ENCODE results near the gene SIPA1L3. TPM values are rescaled to one million over a fixed set of nuclear protein-coding genes. Genes with fewer than 3 reads are reported as not detected.

The SIPA1L3 gene
- total RNA-seq, 3 donors from 2014 or later: 9.6 to 29.8 (median 28.5) TPM

- Histone ChIP-seq H3K36me3 (no peaks in the 10 kb centered on the region), H3K27ac (no peak overlapping the region), H3K4me1 (no peaks in the 10 kb centered on the region), H3K9me3 (no peaks in the 10 kb centered on the region), H3K27me3 (no peaks in the 10 kb centered on the region), H3K4me3 (no peak overlapping the region)
- no peak for DNase-seq (ENCODE audit: low spot score in 2 of 2)
- TF ChIP-seq POLR2AphosphoS5 (IDR thresholded peaks at IDR 0.05) (no peak), POLR2A (IDR thresholded peaks at IDR 0.05) (no peak)
- intact Hi-C loops (cut with DNase I; ENCODE audit: low total_unique reads): no loop called here
These were observed 135.1 kb downstream of the SIPA1L3 start for GRCh38 chr19:38042132-38042531.

GRCh38 chr19:38043649-38044144 is 136.7 kb downstream of the SIPA1L3 start:
- H3K9me3 ChIP-seq: no peaks in the 10 kb centered on the region
- H3K27me3 ChIP-seq: no peaks in the 10 kb centered on the region
- H3K27ac ChIP-seq: no peak overlapping the region
- H3K4me1 ChIP-seq: no peaks in the 10 kb centered on the region
- H3K4me3 ChIP-seq: no peak overlapping the region
- no peaks in the 10 kb centered on the region for H3K36me3 ChIP-seq
- intact Hi-C loops (cut with DNase I; ENCODE audit: low total_unique reads): no loop called here
- DNase-seq (ENCODE audit: low spot score in 2 of 2): no peak
- no peak for TF ChIP-seq POLR2A (IDR thresholded peaks at IDR 0.05)
- no peak for TF ChIP-seq POLR2AphosphoS5 (IDR thresholded peaks at IDR 0.05)
- TF ChIP-seq CTCF (IDR thresholded peaks at IDR 0.05): no peak

DNA sequence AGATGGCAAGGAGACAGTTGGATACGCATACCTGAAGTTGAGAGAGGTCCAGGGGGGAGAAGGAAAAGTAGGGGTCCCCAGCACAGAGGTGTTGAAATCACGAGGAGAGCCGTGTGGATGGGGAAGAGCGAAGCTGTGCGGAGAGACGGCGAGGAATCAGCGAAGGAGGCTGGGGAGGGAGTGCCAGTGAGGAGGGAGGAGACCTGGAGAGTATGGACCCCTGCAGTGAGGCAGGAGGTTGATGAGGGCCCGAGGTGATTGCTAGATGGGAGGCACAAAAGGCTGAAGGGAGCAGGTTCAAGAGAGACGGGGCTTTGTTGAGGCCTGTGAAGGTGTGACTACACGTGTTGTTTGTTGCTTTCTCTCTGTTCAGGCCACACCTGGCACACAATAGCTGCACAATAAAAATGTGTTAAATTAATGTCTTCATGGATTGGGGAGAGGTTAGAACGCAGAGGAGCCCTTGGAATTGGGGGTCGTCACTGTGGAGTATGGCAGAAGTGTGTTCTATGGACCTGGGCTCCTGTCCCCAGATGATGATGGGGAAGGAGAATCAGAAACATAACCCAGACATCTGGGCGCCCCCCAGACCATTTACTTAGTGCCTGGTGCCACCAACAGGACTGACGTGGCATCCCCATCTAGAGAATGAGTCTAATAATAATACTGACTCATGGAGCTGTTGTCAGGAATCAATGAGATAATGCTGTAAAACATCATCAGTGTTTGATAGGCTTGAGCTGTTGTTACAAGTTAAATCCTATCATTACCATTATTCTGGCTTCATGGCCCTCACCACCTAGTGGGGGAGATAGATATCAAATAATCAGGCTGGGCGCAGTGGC is 137.5 kb downstream of the SIPA1L3 start:
- DNase-seq (ENCODE audit: low spot score in 2 of 2): no peak
- Histone ChIP-seq H3K9me3 (no peaks in the 10 kb centered on the region), H3K4me1 (no peaks in the 10 kb centered on the region), H3K27ac (no peak overlapping the region), H3K27me3 (no peaks in the 10 kb centered on the region), H3K4me3 (no peak overlapping the region), H3K36me3 (no peaks in the 10 kb centered on the region)
- intact Hi-C loops (cut with DNase I; ENCODE audit: low total_unique reads): no loop called here
- TF ChIP-seq CTCF (IDR thresholded peaks at IDR 0.05) (no peak), POLR2A (IDR thresholded peaks at IDR 0.05) (no peak), POLR2AphosphoS5 (IDR thresholded peaks at IDR 0.05) (no peak)

DNA sequence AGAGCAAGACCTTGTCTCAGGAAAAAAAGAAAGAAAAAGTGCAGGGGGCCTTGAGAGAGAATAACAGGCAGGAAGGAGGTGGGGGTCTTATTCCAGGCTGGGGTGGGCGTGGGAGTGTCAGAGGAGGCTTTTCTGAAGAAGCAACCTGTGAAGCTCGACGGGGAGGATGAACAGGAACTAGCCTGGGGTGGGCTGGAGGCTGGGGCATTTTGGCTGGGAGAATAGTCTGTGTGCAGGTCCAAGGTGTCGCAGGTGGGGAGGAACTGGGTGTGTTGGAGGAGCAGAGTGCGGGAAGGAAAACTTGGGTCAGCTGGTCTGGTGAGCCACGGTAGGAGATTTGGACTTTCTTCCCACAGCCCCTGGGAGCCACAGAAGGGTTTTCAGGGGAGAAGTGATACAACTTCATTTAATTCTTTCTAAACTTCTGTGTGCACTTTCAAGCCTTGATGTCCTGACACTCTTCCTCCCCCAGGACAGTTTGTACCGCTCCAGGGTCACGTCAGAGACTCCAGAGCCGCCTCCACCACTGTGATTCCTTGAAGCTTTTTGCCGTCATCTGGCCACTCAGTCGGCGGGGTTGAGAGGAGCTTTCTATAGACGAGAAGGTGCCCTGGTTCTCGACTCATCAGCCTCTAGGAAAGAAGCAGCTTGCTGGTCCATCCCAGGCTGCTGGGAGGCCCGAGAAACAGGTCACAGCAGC is 138.7 kb downstream of the SIPA1L3 start:
- intact Hi-C loops (cut with DNase I; ENCODE audit: low total_unique reads): no loop called here
- H3K27me3 ChIP-seq: no peaks in the 10 kb centered on the region

DNA sequence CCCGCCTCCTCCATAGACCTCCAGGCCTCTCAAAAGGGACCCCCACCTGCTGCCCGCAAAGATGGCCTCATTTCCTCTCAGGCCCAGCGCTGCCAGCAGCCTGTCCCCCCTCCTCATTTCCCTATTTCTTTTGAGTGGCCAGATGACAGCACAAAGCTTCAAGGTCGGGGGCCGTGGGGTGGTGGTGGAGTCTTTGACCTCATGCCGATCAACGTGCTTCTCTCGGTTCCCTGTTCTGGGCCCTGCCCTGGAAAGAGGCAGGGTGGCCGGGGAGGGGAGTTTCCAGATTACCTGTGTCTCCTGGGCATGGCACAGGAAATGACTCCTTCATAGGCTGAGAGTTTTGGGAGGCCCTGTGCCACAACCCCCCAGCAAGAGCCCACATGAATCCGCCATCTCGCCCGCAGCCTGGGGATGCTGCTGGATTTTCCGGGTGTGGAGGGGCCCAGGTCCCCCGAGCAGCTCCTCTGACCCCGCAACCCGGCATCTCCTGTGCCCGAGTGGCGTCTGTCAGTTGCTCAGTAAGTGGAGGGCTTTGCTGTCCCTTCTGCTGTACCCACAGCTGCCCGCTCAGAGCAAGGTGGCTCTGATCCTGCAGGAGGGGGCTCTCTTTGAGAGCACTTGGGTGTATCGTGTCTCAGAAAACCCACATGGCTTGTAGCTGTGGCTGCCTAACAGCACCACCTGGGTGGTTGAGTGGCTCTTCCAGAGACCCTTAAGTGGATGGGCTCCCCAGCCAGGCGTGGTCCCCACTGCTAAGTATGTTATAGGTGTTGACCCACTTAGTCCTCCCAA is 139.4 kb downstream of the SIPA1L3 start:
- no peak overlapping the region for H3K4me3 ChIP-seq
- TF ChIP-seq POLR2A (IDR thresholded peaks at IDR 0.05) (no peak), CTCF (IDR thresholded peaks at IDR 0.05) (no peak), POLR2AphosphoS5 (IDR thresholded peaks at IDR 0.05) (no peak)
- DNase-seq (ENCODE audit: low spot score in 2 of 2): no peak
- no peaks in the 10 kb centered on the region for H3K9me3 ChIP-seq
- no peaks in the 10 kb centered on the region for H3K4me1 ChIP-seq
- no peaks in the 10 kb centered on the region for H3K27me3 ChIP-seq
- H3K27ac ChIP-seq: no peak overlapping the region
- intact Hi-C loops (cut with DNase I; ENCODE audit: low total_unique reads): no loop called here
- H3K36me3 ChIP-seq: no peaks in the 10 kb centered on the region

More for the DNA sequence above, 138.7 kb downstream of the SIPA1L3 start:
- Histone ChIP-seq H3K9me3 (no peaks in the 10 kb centered on the region), H3K4me3 (no peak overlapping the region), H3K27ac (no peak overlapping the region), H3K36me3 (no peaks in the 10 kb centered on the region), H3K4me1 (no peaks in the 10 kb centered on the region)
- no peak for DNase-seq (ENCODE audit: low spot score in 2 of 2)
- no peak for TF ChIP-seq POLR2AphosphoS5 (IDR thresholded peaks at IDR 0.05)

Measured in breast epithelium (tissue), 4 donors.